Astrocyte of the spinal cord (primary cell): ENCODE data around the gene PPIG.
A peak's percentile ranks its signal among the peaks of the same experiment; 100 is the strongest.
"Not testable (repeated sequence)": the region's sequence is repeated elsewhere in the genome, so short reads cannot be mapped to it uniquely, and the experiment has no call there.

Source experiments
- DNase-seq: peaks from one replicate; pipeline ENCODE4 v3.0.0; 2011; ENCODE audit warnings: low read depth, low spot score
- H3K4me3 ChIP-seq: 2 replicates; pipeline ENCODE4 v1.5.1; 2011; ENCODE audit warnings: low read depth, mild to moderate bottlenecking, low read length, moderate library complexity
- CTCF ChIP-seq: IDR thresholded peaks from 2 replicates; pipeline ENCODE4 v1.5.1; 2012; ENCODE audit warnings: low read depth, mild to moderate bottlenecking, low read length, inconsistent platforms
- in situ Hi-C: cut with HindIII; loops from 2 replicates; pipeline ENCODE4 v1.10.0; 2017; ENCODE audit warnings: low sequenced_read_pairs

The PPIG gene

GRCh38 chr2:169573974-169574299 is 10.2 kb upstream of the PPIG start:
- no peak for DNase-seq
- no peak for TF ChIP-seq CTCF
- peak overlapping the region; percentile 72 for H3K4me3 ChIP-seq
- in situ Hi-C loops: no loop called here

- DNase-seq, in situ Hi-C loops: not testable (repeated sequence)
These were observed 9.6 kb upstream of the PPIG start for GRCh38 chr2:169574539-169574938.

GRCh38 chr2:169575264-169575663 is 8.9 kb upstream of the PPIG start:
- DNase-seq, H3K4me3 ChIP-seq, in situ Hi-C loops: not testable (repeated sequence)

More at GRCh38 chr2:169574539-169574938, 9.6 kb upstream of the PPIG start:
- H3K4me3 ChIP-seq: not testable (repeated sequence)

- H3K4me3 ChIP-seq: no peak overlapping the region
- DNase-seq: no peak
- in situ Hi-C loops: no loop called here
- TF ChIP-seq CTCF: no peak
These were observed 5.1 kb upstream of the PPIG start for GRCh38 chr2:169579044-169579443.

GRCh38 chr2:169582552-169583266 is 1.4 kb upstream of the PPIG start:
- DNase-seq, in situ Hi-C loops, H3K4me3 ChIP-seq: not testable (repeated sequence)

- in situ Hi-C loops: no loop called here
- no peak overlapping the region for H3K4me3 ChIP-seq
- no peak for TF ChIP-seq CTCF
- DNase-seq: no peak
These were observed 633 bp upstream of the PPIG start for GRCh38 chr2:169583518-169583917.

GRCh38 chr2:169585673-169586072 is 1.5 kb downstream of the PPIG start:
- H3K4me3 ChIP-seq: peak overlapping the region; percentile 77
- in situ Hi-C loops: no loop called here
- no peak for DNase-seq
- no peak for TF ChIP-seq CTCF

- no peak for TF ChIP-seq CTCF
- in situ Hi-C loops: no loop called here
- no peak for DNase-seq
- H3K4me3 ChIP-seq: no peak overlapping the region
These were observed 6.7 kb downstream of the PPIG start for GRCh38 chr2:169590804-169591203.

GRCh38 chr2:169596546-169596945 is 12.4 kb downstream of the PPIG start:
- H3K4me3 ChIP-seq, in situ Hi-C loops, DNase-seq: not testable (repeated sequence)
